OCI-LY1 (cell line): ENCODE data around the gene SREBF1.
A peak's percentile ranks its signal among the peaks of the same experiment; 100 is the strongest.

Source experiments
- H2AFZ ChIP-seq: fragments of 200-600 bp; sonication (generic), shearing (Covaris generic); 2 replicates; pipeline ENCODE4 v1.6.0; 2014; ENCODE audit warnings: antibody characterized with exemption, mild to moderate bottlenecking, low read length
- H3F3A ChIP-seq: fragments of 200-600 bp; sonication (generic), shearing (Covaris generic); 2 replicates; pipeline ENCODE4 v1.6.0; 2014; ENCODE audit warnings: mild to moderate bottlenecking, antibody characterized with exemption, low read length, moderate library complexity; ENCODE audit not compliant: insufficient read depth
- H3K27ac ChIP-seq: fragments of 200-600 bp; sonication (generic); 2 replicates; pipeline ENCODE4 v1.5.1; 2014; ENCODE audit warnings: low read length, mixed run types, mild to moderate bottlenecking, low read depth; ENCODE audit not compliant: poor library complexity, severe bottlenecking
- H3K27me3 ChIP-seq: fragments of 200-600 bp; sonication (generic); 2 replicates; pipeline ENCODE4 v1.6.0; 2014; ENCODE audit warnings: antibody characterized with exemption, mild to moderate bottlenecking, low read length, moderate library complexity; ENCODE audit not compliant: insufficient read depth
- H3K36me3 ChIP-seq: fragments of 200-600 bp; sonication (generic); 2 replicates; pipeline ENCODE4 v1.6.1; 2014; ENCODE audit warnings: mild to moderate bottlenecking, antibody characterized with exemption, low read length, moderate library complexity, mixed read lengths; ENCODE audit not compliant: insufficient read depth
- H3K4me1 ChIP-seq: fragments of 200-600 bp; sonication (generic); 2 replicates; pipeline ENCODE4 v1.5.1; 2014; ENCODE audit warnings: mild to moderate bottlenecking, low read length, moderate library complexity; ENCODE audit not compliant: insufficient read depth, severe bottlenecking
- H3K4me2 ChIP-seq: fragments of 200-600 bp; sonication (generic), shearing (Covaris generic); 2 replicates; pipeline ENCODE4 v1.6.1; 2014; ENCODE audit warnings: low read length
- H3K4me3 ChIP-seq: fragments of 200-600 bp; sonication (generic); 2 replicates; pipeline ENCODE4 v1.5.1; 2014; ENCODE audit warnings: low read length, low read depth, mild to moderate bottlenecking, mixed read lengths; ENCODE audit not compliant: poor library complexity, severe bottlenecking
- H3K79me2 ChIP-seq: fragments of 200-600 bp; shearing (Covaris generic); 2 replicates; pipeline ENCODE4 v1.6.1; 2016; ENCODE audit warnings: mixed run types, low read length, mixed read lengths; ENCODE audit not compliant: insufficient read depth
- H3K9ac ChIP-seq: fragments of 200-600 bp; sonication (generic), shearing (Covaris generic); 2 replicates; pipeline ENCODE4 v1.6.1; 2014; ENCODE audit warnings: mild to moderate bottlenecking, low read length, mixed read lengths
- H3K9me2 ChIP-seq: fragments of 200-600 bp; sonication (generic), shearing (Covaris generic); 2 replicates; pipeline ENCODE4 v1.6.1; 2014; ENCODE audit warnings: low read depth, mild to moderate bottlenecking, low read length, mixed read lengths
- H3K9me3 ChIP-seq: fragments of 200-600 bp; shearing (Covaris generic); 2 replicates; pipeline ENCODE4 v1.6.1; 2014; ENCODE audit warnings: low read length, mixed read lengths
- H4K20me1 ChIP-seq: fragments of 200-600 bp; sonication (generic), shearing (Covaris generic); 2 replicates; pipeline ENCODE4 v1.6.0; 2016; ENCODE audit warnings: mild to moderate bottlenecking, low read length; ENCODE audit not compliant: insufficient read depth
- EZH2 ChIP-seq: fragments of 200-600 bp; sonication (generic), shearing (Covaris generic); IDR thresholded peaks from 2 replicates; pipeline ENCODE4 v1.8.0; 2017; ENCODE audit warnings: borderline replicate concordance, mixed run types, mild to moderate bottlenecking, antibody characterized with exemption, low read length, moderate library complexity, mixed read lengths
- TF ChIP-seq, protein P1 (sequence below): fragments of 200-600 bp; sonication (generic), shearing (Covaris generic); IDR thresholded peaks from 2 replicates; pipeline ENCODE4 v1.5.1; 2017; ENCODE audit warnings: mild to moderate bottlenecking, antibody characterized with exemption, low read length, moderate library complexity, mixed read lengths

SREBF1 gene

DNA sequence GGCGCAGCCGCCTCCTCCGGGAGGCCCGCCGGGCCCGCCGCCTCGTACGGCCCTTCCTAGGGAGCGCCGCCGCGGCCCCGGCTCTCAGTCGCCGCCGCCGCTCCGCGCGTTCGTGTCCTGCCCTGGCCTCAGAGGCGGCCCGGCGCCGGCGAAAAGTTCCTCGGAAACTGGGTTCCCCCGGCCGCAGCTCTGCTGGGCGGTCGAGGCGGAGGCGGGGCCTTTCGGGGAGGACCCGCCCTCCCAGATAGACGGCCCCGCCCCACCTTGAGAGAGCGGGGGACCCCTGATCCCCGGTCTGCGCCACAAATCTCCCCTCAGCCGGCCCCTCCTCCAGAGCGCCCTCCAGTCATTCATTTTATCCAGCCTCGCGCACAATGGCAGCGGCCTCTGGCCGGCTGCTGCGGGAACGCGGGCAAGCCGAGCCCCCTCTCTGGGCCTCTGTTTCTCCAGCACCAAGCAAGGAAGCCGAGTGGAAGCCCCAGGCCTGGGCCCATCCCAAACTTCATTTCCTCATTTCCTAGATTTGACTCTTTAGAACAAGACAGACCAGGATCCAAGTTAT, at the start of gene SREBF1:
TSS of gene SREBF1 (minus strand) at position 169 of the 562 bp plus-strand sequence. CDS start 169 bp downstream, outside the sequence.
- no peak for TF ChIP-seq EZH2
- Histone ChIP-seq H3K4me1 (peaks cover 67% of the 10 kb centered on the region), H3K9me3 (no peaks in the 10 kb centered on the region), H3K27me3 (no peaks in the 10 kb centered on the region), H3K4me2 (peak within 1 kb of the TSS; percentile 97), H3F3A (0 out of 2 replicates have a peak, but pooled peaks cover 2% of the 10 kb centered on the region), H3K79me2 (no peaks in the 10 kb centered on the region), H2AFZ (no peak within 1 kb of the TSS), H3K4me3 (peak within 1 kb of the TSS; percentile 94), H4K20me1 (no peaks in the 10 kb centered on the region), H3K36me3 (peaks cover 13% of the 10 kb centered on the region), H3K9me2 (no peaks in the 10 kb centered on the region), H3K27ac (peak within 1 kb of the TSS; percentile 92), H3K9ac (peak within 1 kb of the TSS; percentile 97)

DNA sequence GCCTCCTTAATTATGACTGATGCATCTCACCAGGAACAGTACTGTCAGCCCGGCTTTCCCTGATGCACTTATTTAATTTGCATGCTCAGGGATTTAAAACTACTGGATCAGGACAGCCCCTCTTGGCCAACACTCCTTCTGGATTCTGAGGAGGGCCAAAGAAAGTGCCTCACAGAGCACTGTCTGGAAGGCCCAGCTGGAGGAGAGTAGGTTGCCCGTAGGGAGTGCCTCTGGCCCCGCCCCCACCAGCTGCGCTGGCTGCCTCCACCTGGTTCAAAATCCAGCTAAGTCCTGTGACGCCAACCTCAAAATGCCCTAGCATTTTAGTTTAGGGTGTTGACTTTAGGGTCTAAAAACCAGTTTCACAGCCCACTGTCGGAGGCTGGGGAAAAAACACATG, 49.4 kb upstream of the SREBF1 start:
- Histone ChIP-seq H3F3A (no peaks in the 10 kb centered on the region), H3K9me2 (no peaks in the 10 kb centered on the region), H3K9me3 (no peaks in the 10 kb centered on the region), H3K36me3 (no peaks in the 10 kb centered on the region), H4K20me1 (no peaks in the 10 kb centered on the region), H3K4me1 (no peaks in the 10 kb centered on the region), H3K4me2 (no peak overlapping the region), H3K4me3 (no peak overlapping the region), H3K27me3 (no peaks in the 10 kb centered on the region), H3K9ac (no peak overlapping the region), H3K79me2 (no peaks in the 10 kb centered on the region), H3K27ac (no peak overlapping the region), H2AFZ (no peak overlapping the region)
- TF ChIP-seq EZH2, result no peak
- TF ChIP-seq, protein P1, sequence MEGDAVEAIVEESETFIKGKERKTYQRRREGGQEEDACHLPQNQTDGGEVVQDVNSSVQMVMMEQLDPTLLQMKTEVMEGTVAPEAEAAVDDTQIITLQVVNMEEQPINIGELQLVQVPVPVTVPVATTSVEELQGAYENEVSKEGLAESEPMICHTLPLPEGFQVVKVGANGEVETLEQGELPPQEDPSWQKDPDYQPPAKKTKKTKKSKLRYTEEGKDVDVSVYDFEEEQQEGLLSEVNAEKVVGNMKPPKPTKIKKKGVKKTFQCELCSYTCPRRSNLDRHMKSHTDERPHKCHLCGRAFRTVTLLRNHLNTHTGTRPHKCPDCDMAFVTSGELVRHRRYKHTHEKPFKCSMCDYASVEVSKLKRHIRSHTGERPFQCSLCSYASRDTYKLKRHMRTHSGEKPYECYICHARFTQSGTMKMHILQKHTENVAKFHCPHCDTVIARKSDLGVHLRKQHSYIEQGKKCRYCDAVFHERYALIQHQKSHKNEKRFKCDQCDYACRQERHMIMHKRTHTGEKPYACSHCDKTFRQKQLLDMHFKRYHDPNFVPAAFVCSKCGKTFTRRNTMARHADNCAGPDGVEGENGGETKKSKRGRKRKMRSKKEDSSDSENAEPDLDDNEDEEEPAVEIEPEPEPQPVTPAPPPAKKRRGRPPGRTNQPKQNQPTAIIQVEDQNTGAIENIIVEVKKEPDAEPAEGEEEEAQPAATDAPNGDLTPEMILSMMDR, result no peak

DNA sequence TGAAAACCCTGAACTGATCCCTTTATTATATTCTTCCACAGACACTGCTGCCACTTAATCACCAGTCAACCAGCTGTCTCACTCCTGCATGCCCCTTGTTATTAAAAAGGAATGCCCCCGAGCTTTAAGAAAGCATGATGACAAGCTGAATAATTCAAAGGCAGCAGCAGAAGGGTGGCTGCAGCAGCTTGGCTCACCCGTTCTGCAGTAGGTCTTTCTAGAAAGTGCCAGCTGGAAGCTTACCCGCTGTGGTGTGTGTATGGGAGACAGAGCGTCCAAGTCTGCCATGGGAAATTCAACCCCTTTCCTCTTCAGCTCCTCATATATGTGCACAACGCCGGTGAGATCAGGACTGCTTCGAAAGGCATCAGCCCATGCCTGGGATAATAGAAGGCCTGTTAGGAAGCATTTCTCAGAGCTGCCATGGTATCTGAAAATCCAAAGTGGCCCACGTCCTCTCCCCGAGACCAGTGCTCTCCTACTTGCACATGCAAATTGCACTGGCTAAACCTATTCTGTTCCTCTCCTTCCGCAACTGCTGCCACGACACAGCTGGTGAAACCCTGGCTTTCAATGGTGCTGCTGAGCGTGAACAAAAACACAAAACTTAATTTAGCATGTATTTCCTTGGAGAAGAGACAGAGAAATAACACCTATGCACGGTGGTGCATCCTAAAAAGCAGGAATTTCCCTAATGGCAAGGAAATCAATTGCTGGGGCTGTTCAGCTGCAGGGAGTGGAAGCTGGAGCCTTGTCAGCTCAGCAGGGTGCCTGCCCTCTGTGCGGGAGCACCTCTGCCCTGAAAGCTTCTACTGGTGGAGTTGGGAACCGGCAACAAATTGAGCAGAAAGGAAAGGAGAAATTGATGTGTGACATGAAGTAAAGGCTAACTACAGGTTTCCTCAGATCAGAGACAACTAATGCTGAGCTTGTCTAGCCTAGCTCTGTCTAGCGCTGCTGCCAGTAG, 47.9 kb upstream of the SREBF1 start:
- H3K27ac ChIP-seq, result no peak overlapping the region
- no peaks in the 10 kb centered on the region for H3K9me3 ChIP-seq
- H3K27me3 ChIP-seq, result no peaks in the 10 kb centered on the region
- H3K36me3 ChIP-seq, result no peaks in the 10 kb centered on the region
- no peak overlapping the region for H3K9ac ChIP-seq
- H3K4me3 ChIP-seq, result no peak overlapping the region
- H2AFZ ChIP-seq, result no peak overlapping the region
- no peak overlapping the region for H3K4me2 ChIP-seq
- no peaks in the 10 kb centered on the region for H3K79me2 ChIP-seq
- no peaks in the 10 kb centered on the region for H3K9me2 ChIP-seq
- no peaks in the 10 kb centered on the region for H4K20me1 ChIP-seq
- no peak for TF ChIP-seq EZH2
- TF ChIP-seq, protein P1, result no peak
- no peaks in the 10 kb centered on the region for H3F3A ChIP-seq
- H3K4me1 ChIP-seq, result no peaks in the 10 kb centered on the region
